Stimulated activated CD4-positive, alpha-beta T cell treated with anti-CD3 and anti-CD28 coated beads, Interleukin-1b, Interleukin-23, amount 100 ng/mL, for 24 hours (primary cell): ENCODE results near the gene BHMT2.

ENCODE experiments used
- DNase-seq, 4 experiments: peaks; one replicate each; pipeline ENCODE4 v3.0.0-alpha.2; 2020; ENCODE audit warnings: low read depth in 4 of 4, low spot score in 1 of 4

The BHMT2 gene

DNA sequence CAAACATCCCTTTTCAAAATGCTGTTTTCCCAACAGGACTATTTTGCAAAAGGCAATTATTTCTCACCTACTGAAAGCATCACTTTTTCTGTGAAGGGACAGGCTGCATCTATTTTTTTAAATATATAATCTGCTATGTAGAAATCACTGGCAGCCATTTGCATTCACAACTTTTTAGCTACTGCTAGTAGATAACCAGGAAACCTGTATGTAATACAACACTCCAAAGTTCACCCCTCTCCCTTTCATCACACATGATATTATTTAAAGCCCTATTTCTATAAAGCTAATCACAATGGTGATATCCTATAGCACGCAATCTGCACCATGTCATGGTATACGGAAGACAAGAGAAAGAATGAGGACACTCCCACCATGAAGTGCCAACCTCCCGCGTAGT, 9.9 kb upstream of the BHMT2 start:
- no peak for DNase-seq

DNA sequence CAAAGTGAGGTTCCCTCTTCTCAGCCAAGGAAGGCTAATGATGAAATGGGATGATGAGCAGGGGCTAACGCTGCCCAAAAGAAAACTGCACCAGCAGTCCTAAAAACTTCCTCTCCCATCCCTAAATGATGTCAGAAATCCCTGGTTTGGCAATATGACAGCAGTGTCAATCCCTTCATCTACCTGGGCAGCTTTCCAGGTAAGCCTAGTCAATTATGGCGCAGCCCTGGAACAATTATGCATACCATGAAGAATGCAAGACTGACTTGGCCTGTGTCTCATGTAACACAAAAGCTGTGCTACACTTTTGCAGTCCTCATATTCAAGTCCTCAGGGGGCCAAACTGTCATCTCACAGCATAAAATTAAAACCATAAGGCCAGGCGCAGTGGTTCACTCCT, 7.1 kb upstream of the BHMT2 start:
- DNase-seq = no peak

DNA sequence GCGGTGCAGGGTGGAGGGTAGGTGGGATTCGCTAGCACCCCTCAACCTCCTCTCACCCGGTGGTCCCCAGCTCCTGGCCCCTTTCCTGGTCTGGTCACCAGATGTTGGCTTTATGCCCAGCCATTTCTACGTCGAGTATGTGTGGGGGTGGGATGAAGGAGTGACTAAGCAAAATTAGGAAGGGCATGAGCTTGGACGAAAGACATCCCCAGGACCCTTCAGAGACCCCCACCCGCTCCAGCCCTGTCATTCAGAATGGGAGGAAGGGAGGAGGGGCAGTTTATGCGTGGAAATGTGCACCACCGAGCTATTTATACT, 742 bp downstream of the BHMT2 start:
- DNase-seq = no peak

DNA sequence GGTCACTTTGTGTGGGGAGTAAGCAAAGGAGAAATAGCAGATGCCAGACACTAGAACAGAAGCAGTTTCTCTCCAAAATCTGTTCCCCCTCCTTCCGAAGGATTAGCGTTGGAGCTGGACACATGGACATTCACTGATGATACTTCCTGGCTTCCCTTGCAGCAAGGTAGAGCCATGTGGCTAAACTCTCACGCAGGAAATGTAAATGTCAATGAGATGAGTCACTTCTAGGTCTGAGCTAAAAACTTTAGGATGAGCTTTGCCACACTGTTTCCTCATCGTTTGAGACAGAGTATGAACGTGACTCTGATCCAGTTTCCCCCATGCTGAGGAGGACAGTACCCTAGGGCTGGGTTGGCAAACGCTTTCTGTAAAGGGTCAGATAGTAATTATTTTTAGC, 5.1 kb downstream of the BHMT2 start:
- no peak for DNase-seq

DNA sequence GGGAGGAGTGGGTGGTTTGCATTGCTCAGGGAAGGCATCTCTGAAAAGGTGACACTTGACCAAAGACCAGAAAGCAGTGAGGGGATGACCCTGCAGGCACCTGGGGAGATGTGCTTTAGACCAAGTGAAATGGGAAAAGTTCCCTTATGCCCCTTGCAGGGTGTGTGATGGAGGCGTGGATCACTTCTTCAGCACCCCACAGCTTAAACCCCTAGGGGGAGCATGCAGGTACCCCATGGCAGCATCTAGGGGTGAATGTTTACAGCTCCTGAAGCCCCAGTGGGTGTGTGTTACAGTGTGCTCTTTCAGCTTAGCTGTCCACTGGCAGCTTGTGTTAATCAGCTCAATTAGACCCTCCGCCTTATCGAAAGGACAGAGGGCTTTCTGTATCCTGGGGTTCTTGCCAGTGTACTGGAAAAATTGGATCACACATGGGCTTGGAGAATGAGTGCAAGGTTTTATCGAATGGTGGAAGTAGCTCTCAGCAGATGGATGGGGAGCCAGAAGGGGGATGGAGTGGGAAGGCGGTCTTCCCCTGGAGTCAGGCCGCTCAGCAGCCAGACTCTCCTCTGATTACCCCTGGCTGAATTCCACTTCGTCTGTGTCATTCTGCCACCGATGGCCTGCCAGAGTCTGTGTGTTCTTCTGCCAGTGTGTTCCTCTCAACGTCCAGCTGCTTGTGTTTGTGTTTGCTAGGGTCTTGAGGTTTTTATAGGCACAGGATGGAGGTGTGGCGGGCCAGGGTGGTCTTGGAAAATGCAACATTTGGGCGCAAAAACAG, 6.3 kb downstream of the BHMT2 start:
- DNase-seq = no peak

DNA sequence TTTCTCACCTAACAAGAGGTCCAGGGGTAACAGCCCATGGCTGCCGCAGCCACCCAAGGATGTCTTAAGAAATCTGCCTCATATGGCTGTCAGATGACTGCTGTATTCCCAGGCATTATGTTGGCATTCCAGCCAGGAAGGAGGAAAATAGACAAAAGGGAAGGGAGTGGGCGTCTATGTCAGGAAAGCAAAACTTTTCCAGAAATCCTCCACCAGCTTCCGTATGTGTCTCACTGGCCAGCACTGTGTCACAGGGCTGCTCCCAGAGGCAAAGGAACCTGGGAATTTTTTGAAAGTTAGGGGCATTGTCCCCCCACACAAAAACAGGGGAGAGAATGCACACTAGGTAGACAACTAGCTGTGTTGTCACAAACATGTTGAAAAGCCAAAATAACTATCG, 7.3 kb downstream of the BHMT2 start:
- no peak for DNase-seq

DNA sequence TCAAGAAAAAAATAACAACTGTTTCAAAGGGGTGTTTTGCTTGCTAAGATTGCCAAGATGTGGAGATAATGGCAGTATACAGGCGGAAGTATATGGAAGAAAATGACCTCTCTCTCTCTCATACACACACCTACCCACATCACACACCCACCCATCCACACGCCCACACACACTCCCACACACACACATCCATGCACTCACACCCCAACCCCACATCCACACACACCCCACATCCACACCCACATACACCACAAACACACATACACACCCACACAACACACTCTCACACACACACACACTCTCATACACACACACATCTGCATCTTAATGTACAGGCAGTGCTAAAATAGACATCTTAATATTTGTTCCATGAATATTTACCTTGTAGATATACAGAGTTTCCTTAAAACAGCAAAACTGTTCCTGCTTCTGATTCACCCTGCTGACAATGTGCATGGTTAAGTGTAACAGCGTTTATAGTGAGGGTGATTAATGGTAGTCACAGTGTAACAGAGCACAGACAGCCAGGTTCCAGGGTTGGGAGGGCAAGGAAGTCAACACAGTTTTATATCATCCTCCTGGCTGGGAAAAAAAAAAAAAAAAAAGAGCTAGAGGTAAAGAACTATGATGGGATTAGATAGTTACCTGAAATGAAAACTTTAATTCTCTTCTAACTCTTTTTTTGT, 8.3 kb downstream of the BHMT2 start:
- no peak for DNase-seq

DNA sequence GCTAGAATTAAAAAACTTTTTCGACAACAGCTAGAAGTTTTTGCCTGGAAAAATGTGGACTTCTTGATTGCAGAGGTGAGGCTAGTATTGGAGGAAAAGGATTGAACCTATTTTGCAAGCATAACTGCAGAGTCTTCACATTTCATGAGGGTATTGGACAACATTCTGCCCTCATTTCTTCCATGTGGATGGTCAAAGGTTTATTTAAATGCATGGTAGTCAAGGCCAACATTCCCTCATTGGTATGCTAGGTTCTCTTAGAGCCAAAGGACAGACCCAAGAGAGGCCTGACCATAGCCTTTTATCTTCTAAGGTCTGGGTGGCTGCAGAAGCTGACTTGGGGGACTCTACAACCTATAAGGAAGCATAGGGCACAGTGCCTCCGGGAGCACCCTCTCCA, 11.2 kb downstream of the BHMT2 start:
- DNase-seq = no peak

DNA sequence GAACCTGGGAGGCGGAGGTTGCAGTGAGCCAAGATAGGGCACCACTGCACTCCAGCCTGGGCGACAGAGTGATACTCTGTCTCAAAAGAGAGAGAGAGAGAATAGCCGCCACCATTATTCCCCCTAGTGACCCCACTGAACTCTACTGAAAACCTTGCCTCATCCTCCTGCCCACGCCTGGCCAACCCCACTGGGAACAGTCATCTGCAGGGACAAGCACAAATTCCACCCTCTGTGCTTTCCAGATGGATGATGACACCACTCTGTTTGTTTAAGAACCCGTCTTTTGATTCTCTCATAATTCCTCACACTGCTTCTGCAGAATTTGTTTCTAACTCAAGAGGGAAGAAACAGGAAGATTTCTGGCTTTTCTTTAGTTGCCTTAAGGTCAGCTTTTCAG, 12.2 kb downstream of the BHMT2 start:
- DNase-seq = no peak

DNA sequence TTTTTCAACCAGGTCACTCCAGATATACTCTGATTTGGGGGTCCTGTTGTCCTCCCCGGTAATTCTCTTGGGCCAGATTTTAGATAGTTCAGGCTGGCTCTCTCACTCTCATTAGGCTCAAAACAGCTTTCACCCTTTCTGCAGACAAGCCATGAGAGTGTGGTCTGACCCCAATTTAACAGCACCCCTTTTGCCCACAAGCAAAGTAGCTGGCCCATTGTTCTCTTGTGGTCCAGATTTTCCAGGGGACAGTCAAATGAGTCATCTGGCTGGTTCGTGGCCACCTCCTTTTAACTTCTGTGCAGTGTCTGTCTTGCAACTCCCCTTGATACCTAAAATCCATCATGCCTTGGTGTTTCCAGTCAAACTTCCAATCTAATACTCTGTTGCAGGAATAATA, 16.5 kb downstream of the BHMT2 start:
- DNase-seq = no peak

DNA sequence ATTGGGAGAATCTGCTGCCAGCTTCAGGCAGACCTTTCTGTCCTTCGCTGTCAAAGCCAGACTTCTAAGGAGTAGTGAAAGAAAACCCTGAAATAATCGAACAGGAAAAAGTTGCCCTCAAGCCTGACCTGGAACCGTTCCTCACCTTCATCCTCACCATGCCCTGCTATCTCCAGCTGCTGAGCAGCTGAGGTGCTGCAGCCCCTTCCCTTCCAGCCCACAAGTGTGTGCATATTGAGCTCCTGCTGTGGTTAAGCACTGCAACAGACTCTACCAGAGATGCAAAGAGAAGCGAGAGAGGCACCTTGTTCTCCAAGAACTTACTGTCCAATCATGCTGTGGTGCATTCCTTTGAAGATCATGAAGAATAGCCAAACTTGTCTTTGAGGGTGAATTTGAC, 18.9 kb downstream of the BHMT2 start:
- no peak for DNase-seq

DNA sequence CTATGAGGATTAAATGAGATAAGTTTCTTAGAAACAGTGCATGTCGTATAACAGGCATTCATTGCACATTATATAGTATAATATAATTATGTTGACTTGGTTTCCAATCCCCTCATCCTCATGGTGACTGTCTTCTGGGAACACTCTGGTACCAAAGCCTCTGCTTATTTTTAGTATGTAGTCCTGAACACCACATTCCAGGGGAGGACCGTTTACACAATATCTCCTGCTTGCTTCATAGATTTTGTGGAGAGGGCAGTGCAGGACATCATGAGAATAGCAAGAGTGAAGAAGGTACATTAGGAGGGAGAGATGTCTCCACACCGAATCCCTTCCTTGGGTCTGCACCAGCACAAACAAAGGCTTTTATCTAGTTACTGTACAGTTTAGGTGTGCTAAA, 21.5 kb downstream of the BHMT2 start:
- no peak for DNase-seq

DNA sequence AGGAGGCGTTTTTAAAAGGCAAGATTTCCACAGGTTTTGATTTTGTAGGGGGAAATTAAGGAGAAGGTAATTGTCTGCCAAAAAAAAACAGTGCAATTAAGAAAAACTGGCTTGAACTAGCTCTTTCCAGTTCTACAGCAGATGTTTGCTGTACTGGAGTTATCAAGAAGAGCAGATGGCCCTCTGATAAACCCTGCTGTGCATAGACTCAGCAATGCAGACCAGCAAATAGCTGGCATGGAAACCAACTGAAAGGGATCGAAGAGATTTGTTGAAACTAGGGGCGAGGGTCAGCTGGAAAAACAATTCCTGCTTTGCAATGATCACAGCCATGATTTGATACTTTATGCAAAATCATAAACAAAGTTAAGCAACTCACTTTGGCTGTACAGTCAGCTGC, 24.2 kb downstream of the BHMT2 start:
- no peak for DNase-seq

DNA sequence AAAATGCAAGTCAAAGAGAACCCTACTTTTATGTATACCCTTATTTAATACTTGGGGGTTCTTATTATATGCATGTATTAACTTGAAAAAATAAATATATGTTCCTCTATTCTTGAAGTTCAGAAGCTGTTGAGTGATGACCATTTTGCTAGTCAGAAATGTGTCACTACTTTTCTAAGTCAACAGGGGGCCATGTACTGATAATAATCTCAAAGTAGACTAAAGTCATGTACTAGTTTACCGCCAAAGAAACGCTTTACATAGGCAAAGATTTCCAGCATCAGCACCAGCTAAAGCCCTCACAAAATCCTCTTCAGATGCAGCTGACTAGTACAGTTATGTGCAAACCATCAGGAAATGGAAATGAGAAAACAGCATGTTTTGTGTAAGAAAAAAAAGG, 36.3 kb downstream of the BHMT2 start:
- DNase-seq = no peak

DNA sequence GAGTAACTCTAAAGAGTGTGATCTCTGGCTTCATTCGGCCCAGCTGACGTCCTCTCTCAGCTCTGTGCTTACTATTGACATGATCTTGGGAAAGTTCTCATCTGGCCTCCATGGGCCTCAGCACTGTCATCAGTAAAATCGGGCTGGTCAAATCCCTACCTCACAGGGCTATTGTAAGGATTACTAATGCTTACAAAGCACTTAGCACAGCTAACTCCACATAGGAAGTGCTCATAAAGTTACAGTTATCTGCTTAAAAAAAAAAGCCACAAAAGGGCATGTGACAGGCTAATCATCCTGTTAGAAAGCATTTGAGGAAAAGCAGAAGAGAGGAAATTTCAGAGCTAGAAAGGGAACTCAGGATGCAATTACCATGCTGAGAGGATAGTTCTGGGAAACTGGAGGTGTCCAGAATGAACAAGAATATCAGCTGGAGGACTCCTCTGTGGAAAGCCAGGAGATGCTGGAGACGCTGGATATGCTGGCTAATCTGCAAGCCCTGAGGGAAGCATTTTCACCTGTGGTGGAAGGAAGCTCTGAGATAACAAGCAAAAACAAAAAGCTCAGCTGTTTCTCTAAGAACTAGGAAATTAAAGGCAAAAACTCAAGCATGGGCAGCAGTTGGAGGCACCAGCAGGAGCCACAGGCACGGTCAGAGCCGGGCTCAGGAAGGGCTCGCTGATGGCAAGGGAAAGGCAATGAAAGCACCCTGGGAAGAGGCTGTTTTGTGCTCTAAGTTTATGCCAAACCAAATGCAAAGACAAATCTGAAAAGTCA, 37.6 kb downstream of the BHMT2 start:
- DNase-seq = no peak

DNA sequence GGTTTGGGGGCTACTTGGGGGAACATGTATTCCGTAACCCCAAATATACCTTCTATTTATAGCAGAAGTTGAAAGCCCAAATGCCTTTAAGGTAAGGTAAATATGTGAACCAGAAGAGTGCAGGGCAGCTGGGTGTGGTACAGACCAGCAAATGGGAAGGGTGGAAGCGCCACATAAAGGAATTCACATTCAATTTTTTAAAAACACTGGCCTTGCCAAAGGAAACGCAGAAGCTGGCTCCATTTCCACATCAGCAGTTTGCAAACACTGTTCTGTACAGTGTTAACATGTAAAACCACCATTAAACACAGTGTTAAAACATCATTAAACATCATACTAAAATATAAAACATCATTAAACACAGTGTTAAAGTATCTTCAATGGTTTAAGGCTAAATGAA, 38.5 kb downstream of the BHMT2 start:
- DNase-seq = no peak

DNA sequence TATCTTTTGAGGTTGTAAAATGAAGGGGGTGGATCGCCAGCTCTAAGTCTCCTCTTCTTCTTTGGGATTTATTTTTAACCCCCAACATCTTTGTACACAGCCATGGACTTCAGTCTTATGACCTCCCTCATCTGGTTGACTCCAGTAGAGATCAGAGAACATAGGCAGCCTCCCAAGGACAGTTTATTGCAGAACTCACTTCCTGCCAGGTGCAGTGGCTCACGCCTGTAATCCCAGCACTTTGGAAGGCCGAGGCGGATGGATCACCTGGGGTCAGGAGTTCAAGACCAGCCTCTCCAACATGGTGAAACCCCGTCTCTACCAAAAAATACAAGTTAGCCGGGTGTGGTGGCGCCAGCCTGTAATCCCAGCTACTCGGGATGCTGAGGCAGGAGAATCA, 39.2 kb downstream of the BHMT2 start:
- no peak for DNase-seq

DNA sequence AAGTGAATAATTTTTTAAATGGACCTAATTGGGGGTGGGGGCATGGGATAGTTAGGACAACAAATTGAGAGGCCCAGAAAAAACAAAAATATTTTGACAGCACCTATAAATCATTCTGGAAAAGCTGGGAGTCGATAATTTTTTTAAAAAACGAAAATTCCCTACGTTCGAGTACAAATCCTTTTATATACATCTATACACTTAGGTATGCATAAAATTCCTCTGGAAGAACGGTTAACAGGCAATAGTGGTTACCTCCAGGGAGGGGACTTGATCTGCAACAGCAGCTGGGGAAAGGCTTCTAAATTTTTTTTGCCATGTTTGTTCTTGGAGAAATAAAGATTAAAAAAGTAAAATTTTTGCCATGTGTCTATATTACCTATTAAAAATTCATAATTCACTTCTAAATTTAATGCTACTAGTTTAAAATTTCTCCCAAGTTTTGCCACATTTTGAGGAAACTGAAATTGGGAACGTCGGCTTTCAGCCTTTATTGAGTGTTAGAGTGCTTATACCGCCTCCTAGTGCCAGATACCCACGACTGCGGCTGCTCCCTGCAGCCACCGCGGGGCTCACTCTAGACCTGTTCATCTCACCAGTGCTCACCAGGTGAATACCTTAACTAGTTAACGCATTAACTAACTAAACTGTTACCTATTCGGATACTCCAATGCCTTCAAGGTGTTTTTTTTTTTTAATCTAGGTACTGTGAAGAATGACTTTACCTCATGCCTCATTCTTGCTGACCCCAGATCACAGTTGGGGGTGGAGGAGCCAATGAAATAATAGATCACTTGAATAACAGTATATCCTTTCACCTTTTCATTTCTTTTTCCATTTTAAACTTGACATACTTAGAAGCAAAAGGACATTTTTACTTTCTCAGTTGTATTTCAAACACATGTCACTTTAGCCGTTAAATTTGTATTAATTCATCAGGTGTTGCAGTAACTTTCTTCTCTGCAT, 40.2 kb downstream of the BHMT2 start:
- no peak for DNase-seq

DNA sequence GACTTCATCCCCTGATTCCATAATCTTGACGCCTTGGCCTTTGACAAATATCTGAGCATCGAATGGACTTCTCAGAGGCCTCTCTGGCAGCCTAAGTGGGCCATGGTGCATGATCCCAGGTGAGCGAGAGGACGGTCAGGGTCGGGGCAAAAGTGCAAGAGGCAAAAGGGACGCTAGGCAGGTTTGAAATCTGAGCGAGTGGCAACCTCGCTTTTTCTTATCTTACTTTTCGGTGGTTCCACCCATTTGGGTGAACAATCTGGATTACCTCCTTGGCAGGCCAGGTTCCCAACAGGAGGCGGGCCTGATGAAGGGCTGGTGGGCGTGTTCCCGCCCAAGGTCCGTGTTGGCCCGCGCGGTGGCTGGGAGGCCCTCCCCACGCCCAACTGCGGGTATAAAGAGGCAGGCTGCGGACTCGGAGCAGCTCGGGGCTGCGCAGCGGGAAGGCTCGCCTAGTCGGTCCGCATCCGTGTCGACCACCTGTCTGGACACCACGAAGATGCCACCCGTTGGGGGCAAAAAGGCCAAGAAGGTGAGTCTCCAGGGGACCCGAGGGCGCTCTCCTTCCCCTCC, 41.9 kb downstream of the BHMT2 start, which contains the start of gene BHMT:
BHMT (plus strand) TSS at position 423 of the 573 bp plus-strand sequence; CDS start at position 500, 77 bp downstream.
- no peak for DNase-seq

DNA sequence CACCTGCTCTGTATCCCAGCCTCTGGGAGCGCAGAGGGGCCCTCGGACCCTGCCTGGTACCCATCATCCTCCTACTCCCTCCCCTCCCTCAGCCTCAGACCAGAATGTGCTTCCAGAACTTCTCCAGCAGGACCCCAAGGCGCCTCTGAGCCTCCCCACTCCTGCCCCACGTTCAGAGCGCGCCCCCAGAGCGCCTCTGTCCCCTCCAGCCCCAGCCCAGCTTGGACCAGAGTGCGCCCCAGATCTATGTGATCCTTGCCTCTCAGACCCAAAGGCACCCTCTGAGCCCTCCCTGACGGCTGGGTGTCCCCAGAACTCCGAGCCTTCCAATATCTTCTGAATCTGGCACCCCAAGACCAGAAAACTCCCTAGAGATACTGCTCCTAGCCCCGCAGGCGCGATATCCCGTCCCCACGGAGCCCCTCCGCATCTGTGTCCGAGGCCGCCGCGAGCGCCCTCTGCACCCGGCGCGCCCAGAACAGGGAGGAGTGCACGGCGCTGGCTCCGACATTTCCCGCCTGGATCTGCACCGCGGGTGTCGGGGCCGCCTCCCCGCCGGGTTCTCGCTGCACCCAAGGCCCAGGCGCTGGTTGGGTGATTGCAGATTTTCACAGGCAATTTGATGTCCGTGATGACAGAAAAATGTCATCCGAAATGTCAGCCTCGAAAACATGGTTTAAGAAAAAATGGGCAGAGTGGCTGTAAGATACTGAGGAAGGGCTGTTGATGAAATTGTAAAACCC, 42.6 kb downstream of the BHMT2 start:
- DNase-seq = no peak
